GM18505 (cell line): ENCODE measurements around the gene ABHD6.

Source experiments
- ATAC-seq: cut with Tn5 transposase; IDR thresholded peaks from one replicate; pipeline ENCODE4 v1.9.1; 2021; ENCODE audit not compliant: unreplicated experiment
- POLR2A ChIP-seq: IDR thresholded peaks from 4 replicates; pipeline ENCODE4 v1.6.1; 2011; ENCODE audit warnings: borderline replicate concordance; ENCODE audit not compliant: insufficient read depth, insufficient read length; ENCODE audit errors: extremely low read depth

ABHD6 gene

DNA sequence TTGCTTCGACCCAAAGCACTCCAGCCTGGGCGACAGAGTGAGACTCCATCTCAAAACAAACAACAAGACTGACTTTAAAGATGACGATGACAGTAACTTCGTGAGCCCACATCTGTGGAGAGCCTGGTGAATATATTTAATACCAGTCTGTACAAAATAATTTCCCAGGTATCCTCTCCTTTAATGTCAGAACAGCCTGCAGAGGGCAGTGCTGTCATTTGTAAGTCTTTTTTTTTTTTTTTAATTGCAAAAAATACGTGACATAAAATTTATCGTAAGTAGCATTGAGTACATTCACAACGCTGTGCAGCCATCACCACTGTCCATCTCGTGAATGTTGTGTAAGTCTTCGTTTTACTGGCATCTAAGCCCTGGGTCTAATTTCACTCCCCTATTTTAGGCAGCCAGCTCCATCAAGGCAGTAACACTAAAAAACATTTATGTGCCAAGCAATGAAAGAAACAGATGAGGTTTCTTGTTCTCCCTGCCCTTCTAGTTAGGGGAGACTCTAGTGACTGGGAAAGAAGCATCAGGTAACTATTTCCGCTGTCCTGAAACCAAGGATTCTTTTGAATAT is 70.1 kb downstream of the ABHD6 start:
- no peak for ATAC-seq
- no peak for TF ChIP-seq POLR2A

GRCh38 chr3:58308728-58309127 is 71.1 kb downstream of the ABHD6 start:
- ATAC-seq: no peak
- no peak for TF ChIP-seq POLR2A

GRCh38 chr3:58317811-58318210 is 80.2 kb downstream of the ABHD6 start:
- no peak for ATAC-seq

GRCh38 chr3:58321791-58322190 is 84.2 kb downstream of the ABHD6 start:
- no peak for ATAC-seq

More at GRCh38 chr3:58317811-58318210, 80.2 kb downstream of the ABHD6 start:
- no peak for TF ChIP-seq POLR2A

GRCh38 chr3:58322793-58323192 is 85.2 kb downstream of the ABHD6 start:
- no peak for ATAC-seq

More at GRCh38 chr3:58321791-58322190, 84.2 kb downstream of the ABHD6 start:
- TF ChIP-seq POLR2A: no peak

GRCh38 chr3:58323529-58324390 is 86.2 kb downstream of the ABHD6 start:
- no peak for TF ChIP-seq POLR2A
- ATAC-seq: no peak

More at GRCh38 chr3:58322793-58323192, 85.2 kb downstream of the ABHD6 start:
- no peak for TF ChIP-seq POLR2A

DNA sequence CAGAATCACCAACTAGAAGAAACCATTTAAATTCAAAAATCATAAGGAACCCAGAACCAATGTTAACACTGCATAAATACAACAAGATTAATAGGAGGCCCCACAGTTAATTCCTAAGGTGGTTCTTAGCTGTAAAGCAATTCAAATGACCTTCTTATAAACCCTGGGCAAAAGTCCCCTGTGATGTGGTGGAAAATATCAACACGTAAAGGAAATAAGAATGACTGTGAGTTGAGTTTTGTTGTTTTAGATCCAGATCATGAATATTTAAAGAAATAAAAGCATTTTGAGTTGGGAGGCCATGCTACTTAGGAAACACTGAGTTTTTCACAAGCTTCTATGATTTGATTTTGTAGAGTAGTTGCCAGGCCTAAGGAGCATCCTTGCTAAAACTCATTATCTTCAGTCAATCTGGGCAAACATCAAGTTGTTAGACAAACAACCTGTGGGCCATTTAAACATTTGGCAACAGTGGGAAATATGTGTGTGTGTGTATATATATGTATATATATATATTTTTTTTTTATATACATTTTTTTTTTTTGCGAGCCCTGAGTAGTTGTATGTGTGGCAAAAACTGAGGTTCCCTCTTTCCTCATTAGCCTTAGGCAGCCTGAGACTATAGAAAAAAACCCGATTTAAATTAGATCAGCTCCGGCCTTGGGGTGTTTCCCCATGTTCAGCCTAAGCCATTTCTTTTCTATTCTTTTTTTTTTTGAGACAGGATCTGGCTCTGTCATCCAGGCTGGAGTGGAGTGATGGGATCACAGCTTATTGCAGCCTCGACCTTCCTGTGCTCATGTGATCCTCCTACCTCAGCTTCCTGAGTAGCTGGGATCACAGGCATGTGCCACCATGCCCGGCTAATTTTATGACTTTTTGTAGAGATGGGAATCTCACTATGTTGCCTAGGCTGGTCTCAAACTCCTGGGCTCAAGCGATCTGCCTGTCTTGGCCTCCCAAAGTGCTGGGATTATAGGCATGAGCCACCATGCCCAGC is 87.1 kb downstream of the ABHD6 start:
- no peak for TF ChIP-seq POLR2A
- ATAC-seq: no peak

DNA sequence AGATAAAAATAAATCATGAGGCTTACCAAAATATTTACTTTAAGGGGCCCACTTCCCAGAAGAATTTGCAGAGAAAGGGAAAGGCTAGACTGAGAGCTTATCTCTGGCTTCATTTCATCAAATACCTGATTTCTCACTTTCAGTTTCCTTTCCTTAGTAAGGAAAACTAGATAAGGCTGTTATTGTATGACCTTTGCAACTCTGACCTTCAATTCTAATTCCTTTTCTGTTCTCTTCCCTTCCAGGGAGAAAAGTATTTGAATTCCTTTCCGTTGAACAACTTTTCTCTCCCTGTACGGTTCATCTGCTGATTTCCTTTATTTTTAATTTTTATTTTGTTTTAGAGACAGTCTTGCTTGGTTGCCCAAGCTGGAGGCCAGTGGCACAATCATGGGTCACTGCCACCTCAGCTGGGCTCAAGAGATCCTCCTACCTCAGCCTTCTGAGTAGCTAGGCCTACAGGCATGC is 88.0 kb downstream of the ABHD6 start:
- no peak for TF ChIP-seq POLR2A
- no peak for ATAC-seq

DNA sequence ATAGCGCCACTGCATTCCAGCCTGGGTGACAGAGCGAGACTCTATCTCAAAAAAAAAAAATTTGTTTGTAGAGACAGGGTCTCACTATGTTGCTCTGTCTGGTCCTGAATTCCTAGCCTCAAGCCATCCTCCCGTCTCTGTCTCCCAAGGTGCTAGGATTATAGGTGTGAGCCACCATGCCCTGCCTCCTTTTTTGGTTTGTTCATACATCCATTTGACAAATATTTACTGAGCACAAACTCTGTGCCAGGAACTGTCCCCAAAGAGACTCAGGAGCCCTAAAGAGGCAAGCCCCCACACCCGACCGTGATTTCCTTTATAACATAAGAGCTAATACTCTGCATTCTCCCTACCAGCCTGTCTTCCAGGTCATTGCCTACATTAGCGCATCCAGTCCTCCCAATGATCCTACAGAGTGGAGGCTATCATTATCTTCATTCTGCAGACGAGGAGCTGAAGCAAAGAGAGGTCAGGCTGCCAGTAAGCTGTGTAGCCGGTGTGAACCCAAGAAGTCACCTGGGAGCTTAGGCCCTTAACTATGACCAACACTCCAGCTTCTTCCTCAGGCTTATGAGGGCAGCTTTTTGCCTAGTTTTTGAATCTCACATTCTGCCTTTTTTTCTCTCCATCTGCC is 88.8 kb downstream of the ABHD6 start:
- TF ChIP-seq POLR2A: no peak
- no peak for ATAC-seq

DNA sequence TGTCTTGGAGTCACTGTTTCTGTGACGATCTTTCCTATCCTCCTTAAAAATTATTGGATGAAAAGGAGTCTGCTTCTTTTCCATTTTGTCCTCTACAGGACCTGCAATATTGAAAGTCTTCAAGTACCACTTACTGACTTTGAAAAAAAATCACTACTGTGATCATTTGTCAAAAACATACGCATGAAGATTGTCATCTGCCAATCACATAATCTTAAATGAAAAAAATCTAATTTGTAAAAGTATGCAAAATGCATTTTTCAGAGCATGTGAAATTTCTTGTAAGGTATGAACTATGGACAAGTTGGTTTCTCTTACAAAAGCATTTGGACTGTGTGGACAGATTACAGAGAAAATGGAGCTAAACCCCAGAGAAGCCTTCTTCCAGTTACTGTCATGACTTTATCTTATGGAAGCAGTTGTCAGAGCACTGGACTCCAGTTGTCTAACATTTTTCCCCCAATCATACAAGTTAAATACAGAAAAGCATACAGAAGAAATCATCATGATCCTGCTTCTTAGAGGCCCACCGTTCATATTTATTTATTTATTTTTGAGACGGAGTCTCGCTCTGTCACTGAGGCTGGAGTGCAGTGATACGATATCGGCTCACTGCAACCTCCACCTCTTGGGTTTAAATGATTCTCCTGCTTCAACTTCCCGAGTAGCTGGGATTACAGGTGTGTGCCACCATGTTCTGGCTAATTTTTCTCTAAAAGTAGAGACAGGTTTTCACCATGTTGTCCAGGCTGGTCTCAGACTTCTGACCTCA is 91.7 kb downstream of the ABHD6 start:
- no peak for TF ChIP-seq POLR2A
- no peak for ATAC-seq

GRCh38 chr3:58329922-58330413 is 92.4 kb downstream of the ABHD6 start:
- ATAC-seq: no peak
- TF ChIP-seq POLR2A: no peak
